GM19463 (cell line): Measurements from ENCODE around the gene ARRDC4.

Experiments
- ATAC-seq: cut with Tn5 transposase; IDR thresholded peaks from one replicate; pipeline ENCODE4 v1.9.1; 2021; ENCODE audit warnings: mild to moderate bottlenecking, moderate library complexity; ENCODE audit not compliant: unreplicated experiment

ARRDC4 gene

DNA sequence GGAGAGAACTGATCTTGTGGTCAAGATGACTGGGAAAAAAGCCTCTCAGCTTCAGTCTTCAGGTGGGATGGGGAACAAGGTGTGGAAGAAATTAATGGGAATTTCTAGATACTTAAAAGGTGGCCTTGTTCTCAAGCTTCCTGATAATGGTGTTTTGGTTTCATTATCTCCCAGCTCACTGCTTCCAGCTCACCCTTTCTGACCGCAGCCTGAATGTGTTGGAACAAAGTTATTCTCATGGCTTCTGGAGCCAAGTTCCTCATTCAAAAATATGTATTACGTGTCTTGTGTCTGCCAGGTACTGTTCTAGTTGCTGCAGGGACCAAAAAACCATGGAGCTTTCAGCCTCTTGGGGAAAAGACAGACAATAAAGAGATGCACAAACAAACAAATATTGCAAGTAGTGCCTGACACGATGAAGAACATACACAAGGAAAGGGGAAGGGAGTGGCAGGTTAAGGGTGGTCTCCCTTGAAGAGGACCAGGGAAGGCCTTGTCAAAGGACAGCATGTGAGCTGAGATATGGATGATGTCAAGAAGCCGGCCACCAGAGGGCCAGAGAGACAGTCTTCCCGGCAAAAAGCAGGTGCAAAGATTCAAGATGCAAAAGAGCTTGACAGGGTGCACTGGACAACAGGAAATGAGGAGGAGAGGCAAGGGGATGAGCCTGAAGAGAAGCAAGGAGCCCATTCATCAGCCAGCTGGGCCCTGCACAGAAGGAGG, 35.5 kb downstream of the ARRDC4 start:
- no peak for ATAC-seq

DNA sequence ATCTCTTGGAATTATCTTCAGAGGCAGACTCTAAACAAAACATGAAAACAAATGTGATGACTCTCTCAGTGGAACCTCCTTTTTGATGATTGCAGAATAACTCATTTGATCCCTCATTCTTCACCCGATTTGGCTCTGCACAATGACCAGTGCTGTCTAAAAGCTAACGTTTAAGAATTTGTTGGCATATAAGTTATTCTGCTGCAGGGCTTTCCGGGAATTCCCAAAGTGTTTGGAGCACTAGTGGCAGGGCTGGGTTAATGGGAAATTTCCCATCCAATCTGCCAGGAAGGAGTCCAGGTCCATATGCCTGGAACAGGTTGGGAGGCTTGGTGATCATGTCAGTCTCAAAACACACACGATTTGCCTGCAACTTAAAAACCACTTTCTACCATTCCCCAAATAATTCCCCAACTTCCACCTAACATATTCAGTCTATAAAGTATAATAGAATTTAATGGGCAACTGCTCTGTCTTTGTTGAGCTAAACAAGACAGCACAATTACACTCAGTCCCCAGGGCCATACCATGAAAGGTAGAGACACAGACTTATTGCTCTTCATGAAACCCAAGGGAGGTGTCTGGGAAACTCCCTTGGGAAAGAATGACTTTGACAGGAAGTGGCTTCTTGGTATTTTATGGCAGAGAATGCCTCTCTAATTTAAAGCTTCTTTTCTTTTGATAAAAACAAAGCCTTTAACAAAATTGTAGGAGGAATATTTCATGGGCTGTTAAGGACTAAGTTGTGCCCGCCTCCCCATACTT, 38.0 kb downstream of the ARRDC4 start:
- peak; percentile 41 for ATAC-seq

DNA sequence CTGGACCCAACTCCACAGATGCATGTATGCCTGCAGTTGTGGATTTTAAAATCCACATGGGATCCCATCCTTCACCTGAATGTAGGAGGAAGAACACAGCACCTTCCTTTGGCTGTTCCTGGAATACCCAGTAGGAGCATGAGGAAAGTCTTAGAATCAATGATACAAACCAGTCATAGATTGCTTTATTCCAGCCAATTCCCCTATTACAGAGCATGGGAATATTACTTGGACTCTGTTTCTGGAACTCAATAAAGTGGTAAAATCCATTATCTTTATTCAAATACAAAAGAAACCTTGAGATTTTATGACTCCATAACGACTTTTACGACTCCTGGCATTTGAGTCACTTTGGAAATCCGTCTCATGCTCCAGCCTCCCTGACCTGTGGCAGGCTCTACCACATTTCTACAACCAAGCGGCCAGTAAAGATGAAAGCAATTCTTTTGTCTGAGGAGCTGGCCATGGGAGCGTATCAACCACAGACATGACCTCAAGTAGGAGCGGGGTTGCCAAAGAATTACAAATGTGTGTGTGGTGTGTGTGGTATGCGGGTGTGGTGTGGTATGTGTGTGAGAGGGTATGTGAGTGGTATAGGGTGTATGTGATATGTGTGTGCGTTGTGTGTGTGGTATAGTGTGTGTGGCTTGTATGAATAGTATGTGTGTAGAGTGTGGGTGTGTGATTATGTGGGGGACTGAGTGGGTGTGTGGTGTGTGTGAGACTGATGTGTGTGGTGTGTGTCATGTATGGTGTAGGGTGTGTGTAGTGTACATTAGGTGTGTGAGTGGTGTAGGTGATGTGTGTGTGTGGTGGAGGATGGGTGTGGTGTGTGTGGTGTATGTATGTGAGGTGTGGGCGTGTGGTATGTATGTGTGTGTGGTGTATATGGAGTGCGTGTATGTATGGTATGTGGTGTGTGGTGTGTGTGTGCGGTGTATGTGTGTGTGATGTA, 40.0 kb downstream of the ARRDC4 start:
- no peak for ATAC-seq

DNA sequence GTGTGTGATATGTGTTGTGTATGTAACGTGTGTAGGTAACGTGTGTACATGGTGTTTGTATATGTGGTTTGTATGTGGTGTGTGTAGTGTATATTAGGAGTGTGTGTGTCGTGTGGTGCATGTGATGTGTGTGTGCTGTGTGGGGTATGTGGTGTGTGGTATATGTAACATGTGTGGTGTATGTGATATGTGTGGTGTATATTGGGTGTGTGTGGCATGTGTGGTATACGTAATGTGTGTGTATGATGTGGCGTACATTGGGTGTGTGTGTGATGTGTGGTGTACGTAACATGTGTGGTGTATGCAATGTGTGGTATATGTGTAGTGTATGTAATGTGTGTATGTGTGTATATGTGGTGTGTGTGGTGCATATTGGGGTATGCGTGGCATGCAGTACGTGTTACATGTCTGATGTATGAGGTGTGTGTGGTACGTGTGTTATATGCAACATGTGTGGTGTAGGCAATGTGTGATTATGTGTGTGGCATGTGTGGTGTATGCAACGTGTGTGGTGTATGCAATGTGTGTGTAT, 41.2 kb downstream of the ARRDC4 start:
- ATAC-seq = no peak

DNA sequence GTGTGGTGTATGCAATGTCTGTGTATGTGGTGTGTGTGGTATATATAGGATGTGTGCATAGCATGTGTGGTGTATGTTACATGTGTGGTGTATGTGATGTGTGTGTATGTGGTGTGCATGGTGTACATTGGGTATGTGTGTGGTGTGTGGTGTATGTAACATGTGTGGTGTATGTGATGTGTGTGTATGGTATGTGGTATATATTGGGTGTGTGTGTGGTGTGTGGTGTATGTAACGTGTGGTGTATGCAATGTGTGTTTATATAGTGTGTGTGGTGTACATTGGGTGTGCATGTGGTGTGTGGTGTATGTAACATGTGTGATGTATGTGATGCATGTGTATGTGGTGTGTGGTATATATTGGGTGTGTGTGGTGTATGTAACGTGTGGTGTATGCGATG, 41.9 kb downstream of the ARRDC4 start:
- no peak for ATAC-seq

DNA sequence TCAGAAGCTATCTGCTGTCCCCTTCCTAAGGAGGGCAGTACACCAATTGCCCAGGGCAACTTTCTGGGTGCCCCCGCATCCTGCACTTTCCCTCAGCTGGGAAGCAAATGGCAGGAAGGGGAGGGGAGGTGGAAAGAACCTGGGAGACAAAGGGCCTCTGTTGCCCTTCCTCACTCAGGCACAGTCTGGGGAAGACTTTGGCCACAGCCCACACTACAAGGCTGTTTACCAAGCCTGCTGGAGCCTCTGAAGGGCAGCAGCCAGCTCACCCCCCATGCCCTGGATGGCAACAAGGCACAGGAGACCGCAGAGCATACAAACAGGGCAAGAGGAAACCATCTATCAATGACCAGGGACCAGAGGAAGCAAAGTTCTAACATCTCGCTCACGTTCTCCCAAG, 42.4 kb downstream of the ARRDC4 start:
- ATAC-seq = no peak

DNA sequence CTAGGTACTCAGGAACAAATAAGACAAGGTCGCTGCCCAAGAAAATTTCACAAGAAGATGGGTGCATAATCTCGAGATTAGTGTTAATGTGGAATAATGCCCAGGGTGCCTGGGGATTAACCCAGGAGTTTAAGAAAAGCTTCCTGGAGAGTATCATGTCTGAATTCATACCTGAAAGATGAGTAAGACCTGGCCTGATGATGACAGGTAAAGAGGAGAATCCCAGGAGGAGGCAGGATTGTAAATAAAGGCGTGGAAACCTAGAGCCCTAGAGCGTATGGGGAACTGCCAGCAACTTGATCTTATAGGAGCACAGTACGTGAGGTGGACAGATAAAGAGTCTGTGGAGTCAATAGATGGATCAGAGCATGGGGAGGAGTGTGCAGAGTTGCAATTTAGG, 43.0 kb downstream of the ARRDC4 start:
- no peak for ATAC-seq

DNA sequence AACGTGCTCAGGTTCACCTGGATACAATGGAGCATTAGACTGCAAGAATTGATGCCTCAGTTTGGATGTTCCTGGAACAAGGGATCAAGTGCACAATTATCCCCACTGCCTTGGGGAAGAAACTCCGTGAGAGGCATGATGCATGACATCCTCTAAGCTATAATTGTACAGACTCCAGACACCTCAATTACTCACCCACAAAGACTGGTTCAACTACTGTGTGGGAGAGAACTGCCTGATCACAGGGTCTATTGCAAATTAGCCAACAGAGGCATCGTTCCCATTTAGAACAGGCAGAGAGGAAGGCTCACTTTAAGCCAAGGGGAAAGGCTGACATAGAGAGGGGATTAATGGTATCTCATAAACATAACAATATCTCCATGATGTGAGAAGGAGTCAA, 43.5 kb downstream of the ARRDC4 start:
- no peak for ATAC-seq

DNA sequence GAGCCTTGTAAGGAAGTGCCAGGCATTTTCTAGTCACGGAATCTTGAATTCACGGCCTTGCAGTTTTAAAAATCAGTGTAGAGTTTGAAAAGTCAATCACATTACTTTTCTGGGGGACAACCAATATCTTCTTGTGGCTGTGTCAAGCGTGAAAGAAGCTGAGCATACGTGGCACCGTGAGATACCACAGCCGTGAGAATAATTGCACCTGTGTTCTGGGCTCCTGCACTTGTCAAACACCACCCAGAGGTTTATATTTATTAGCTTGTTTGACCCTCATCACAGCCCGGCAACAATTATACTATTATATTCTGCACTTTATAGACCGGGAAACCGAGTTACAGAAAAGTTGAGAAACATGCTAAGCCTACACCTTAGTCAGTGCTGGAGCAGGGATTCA, 45.2 kb downstream of the ARRDC4 start:
- no peak for ATAC-seq

DNA sequence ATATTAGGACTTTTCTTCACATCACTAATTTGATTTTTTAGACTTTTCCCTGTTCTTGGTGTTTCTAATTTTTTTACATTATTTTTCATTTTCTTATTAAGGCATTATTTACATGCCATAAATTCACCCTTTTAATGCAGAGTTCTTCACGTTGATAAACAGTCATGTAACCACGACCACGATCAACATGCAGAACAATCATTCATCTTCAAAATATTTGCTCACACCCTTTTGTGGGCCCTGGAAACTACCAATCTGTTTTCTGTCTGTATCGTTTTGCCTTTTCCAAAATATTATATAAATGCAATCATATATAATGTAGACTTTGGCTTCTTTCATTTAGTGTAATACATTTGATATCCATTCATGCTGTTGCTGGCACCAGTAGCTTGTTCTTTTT, 48.7 kb downstream of the ARRDC4 start:
- no peak for ATAC-seq

DNA sequence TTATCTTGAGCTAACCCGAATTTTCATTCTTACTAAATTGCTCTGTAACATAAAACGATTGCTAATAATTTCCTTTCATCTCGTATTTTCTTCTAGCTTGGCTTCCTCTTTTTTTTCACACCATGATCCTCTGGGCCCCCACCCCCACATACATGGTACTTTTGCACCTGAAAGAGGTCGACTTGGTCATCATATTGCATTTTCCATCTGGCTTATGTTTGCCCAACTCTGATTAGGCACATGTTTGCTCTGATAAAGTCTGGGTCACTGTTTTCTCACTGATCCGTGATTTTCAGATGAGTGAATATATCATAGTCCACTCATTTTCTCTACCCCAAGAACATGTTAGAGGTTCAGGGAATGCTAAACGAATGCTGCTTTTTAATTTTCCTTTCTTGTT, 49.5 kb downstream of the ARRDC4 start:
- no peak for ATAC-seq

DNA sequence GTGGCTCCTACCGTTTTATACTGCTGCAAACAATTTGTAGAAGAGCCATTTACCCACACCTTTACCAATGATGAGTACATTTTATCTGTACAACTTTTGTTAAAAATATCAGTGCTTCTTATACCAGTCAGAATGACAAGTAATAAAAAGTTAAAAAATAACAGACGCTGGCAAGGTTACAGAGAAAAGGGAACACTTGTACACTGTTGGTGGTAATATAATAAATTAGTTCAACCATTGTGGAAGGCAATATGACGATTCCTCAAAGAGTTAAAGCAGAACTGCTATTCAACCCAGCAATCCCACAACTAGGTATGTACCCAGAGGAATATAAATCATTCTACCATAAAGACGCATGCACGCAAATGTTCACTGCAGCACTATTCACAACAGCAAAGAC, 51.9 kb downstream of the ARRDC4 start:
- ATAC-seq = no peak

DNA sequence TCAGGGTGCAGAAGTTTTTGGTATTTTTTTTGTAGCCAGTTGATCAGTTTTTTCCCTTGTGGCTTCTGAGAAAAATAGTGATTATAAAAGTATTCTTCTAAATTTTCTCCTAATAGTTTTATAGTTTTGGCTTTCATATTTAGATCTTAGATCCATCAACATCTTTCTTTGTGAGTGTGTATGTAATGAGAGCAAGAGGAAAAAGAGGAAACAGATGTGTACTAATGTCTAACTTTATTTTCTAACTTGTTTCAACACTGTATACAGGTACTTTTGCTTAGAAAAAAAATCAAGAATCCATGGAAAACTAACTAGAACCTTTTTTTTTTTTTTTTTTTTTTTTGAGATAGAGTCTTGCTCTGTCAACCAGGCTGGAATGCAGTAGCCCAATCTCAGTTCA, 53.1 kb downstream of the ARRDC4 start:
- no peak for ATAC-seq

DNA sequence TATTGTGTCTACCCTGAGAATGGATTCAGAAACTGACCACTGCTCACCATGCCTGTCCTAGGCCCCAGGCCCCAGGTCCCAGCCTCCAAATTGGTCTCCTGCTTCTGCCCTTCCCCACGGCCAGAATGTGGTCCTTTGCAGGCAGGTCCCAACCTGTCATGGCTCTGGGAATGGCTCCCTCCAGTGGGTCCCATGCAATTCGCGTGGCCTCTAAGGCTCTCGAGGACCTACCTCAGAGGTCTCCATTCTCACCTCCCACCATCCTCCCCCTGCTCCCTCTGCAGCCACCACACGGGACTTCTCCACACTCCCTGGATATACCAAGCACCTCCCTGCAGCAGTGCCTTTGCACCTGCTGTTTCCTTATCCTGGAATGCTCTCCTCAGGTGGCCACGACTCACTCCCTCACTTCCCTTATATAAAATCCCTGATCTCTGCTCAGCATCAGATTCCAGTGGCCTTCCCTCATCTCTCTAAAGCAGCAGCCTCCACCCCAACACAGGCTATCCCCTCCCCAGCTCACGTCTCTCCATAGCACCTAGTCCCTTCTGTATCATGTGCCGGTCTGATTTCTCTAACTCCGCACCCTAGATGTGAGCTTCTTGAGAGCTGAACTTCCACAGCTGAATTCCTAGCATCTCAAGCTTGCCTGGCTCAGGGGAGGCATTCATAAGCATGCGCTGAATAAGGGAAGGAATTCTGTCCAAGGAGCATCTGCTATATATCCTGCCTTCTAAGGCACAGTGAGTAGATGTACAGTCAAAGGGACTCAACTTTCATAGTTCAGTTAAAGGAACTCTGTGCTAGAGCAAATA, 56.9 kb downstream of the ARRDC4 start:
- ATAC-seq = no peak

DNA sequence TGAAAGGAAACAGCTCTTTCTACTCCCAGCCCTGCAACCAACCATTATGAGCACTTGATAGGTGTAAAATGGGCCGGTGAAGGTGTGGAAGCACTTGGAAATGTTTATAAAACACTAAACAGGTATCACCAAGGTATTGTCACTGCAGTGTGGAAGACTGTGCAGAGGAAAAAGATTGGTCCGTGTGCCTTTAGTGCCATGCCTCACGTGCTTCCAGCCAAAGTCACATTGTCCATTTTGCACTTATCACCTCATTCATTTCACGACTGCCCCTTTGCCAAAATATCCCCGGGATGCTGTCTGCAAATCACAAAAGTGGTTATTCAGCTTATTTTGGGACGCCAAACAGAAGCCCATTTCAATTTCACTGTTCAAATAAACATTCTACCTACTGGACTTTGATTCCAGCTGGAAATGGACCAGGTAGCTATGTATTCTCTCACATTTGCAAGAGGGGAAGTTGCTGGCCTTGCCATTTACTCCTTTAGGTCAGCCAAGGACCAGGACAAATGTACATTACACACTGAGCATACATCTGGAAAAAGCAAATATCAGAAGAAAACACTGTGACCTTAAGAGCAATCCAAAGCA, 58.4 kb downstream of the ARRDC4 start:
- ATAC-seq = no peak
